Hippocampal formation (tissue), 2 donors: Measurements from ENCODE around the gene GALNT9.

ENCODE experiments used
- DNase-seq, 2 donors: peaks; one replicate each; lab custom pipeline; 2025; lab: John Stamatoyannopoulos, UW

Gene GALNT9

GRCh38 chr12:132292328-132293319, 36.8 kb downstream of the GALNT9 start:
- DNase-seq: no peak

- no peak for DNase-seq
Measured at GRCh38 chr12:132291402-132292175, 37.8 kb downstream of the GALNT9 start.

- DNase-seq: no peak
Measured at GRCh38 chr12:132290203-132290540, 39.2 kb downstream of the GALNT9 start.

GRCh38 chr12:132289356-132290202, 39.8 kb downstream of the GALNT9 start:
- DNase-seq: no peak

- no peak for DNase-seq
Measured at GRCh38 chr12:132288516-132289215, 40.7 kb downstream of the GALNT9 start.

GRCh38 chr12:132287391-132288238, 41.8 kb downstream of the GALNT9 start:
- no peak for DNase-seq

- no peak for DNase-seq
Measured at GRCh38 chr12:132286912-132287311, 42.5 kb downstream of the GALNT9 start.

GRCh38 chr12:132285991-132286681, 43.3 kb downstream of the GALNT9 start:
- no peak for DNase-seq

- DNase-seq: no peak
Measured at GRCh38 chr12:132284827-132285741, 44.3 kb downstream of the GALNT9 start.

- no peak for DNase-seq
Measured at GRCh38 chr12:132284071-132284826, 45.1 kb downstream of the GALNT9 start.

GRCh38 chr12:132282950-132283771, 46.2 kb downstream of the GALNT9 start:
- DNase-seq: no peak

GRCh38 chr12:132282031-132282949, 47.1 kb downstream of the GALNT9 start:
- DNase-seq: no peak

- DNase-seq: no peak
Measured at GRCh38 chr12:132281038-132281437, 48.4 kb downstream of the GALNT9 start.

GRCh38 chr12:132280406-132280805, 49.0 kb downstream of the GALNT9 start:
- DNase-seq: no peak

GRCh38 chr12:132279930-132280329, 49.5 kb downstream of the GALNT9 start:
- DNase-seq: no peak
